K562 (cell line): Measurements from ENCODE around the gene HUNK. TPM values are rescaled to one million over a fixed set of nuclear protein-coding genes. Genes with fewer than 3 reads are reported as not detected.
A peak's percentile ranks its signal among the peaks of the same experiment; 100 is the strongest.

Experiments used
- BCOR ChIP-seq: fragments of 450-650 bp; IDR thresholded peaks from 2 replicates; pipeline ENCODE4 v1.6.1; 2016
- ESRRA ChIP-seq: fragments of 450-650 bp; IDR thresholded peaks from 2 replicates; pipeline ENCODE4 v1.6.1; 2014; ENCODE audit warnings: low read depth, mild to moderate bottlenecking, moderate library complexity, borderline replicate concordance
- ETV5 ChIP-seq: sonication (generic); formaldehyde crosslinking; IDR thresholded peaks from 2 replicates; pipeline ENCODE4 v1.4.0; 2020; ENCODE audit warnings: low read depth, mild to moderate bottlenecking, missing genetic modification reagents
- GATAD2B ChIP-seq: fragments of 450-650 bp; IDR thresholded peaks from 2 replicates; pipeline ENCODE4 v1.6.1; 2017; ENCODE audit warnings: mild to moderate bottlenecking, borderline replicate concordance
- HDAC1 ChIP-seq, 2 experiments: fragments of 450-650 bp; IDR thresholded peaks; 2 replicates each; pipeline ENCODE4 v1.6.1; 2016 to 2017; ENCODE audit warnings: inconsistent platforms in 1 of 2, mild to moderate bottlenecking in 1 of 2, moderate library complexity in 1 of 2
- KDM2B ChIP-seq: fragments of 250-450 bp; sonication (Bioruptor Pico); IDR thresholded peaks from 2 replicates; pipeline ENCODE4 v1.8.0; 2021; ENCODE audit warnings: mild to moderate bottlenecking, moderate library complexity
- KHSRP ChIP-seq: fragments of 450-650 bp; IDR thresholded peaks from 2 replicates; pipeline ENCODE4 v1.6.1; 2017
- MYC ChIP-seq, 2 experiments: fragments of 250-450 bp in 1 of 2; sonication (Bioruptor Pico) in 1 of 2; IDR thresholded peaks; 2 replicates each; pipeline versions ENCODE4 v1.5.1 to v1.6.1; 2012 to 2021; ENCODE audit warnings: low read depth in 2 of 2, borderline replicate concordance in 1 of 2, improper control_type of control experiment in 1 of 2, low read length in 1 of 2, mild to moderate bottlenecking in 1 of 2, moderate library complexity in 1 of 2
- POLR2AphosphoS2 ChIP-seq: IDR thresholded peaks from 2 replicates; pipeline ENCODE4 v1.6.1; 2012; ENCODE audit warnings: low read length, improper control_type of control experiment
- PTBP1 ChIP-seq: fragments of 200-400 bp; formaldehyde crosslinking; IDR thresholded peaks from 2 replicates; pipeline ENCODE4 v1.6.1; 2017; ENCODE audit warnings: low read depth, low read length
- SMC3 ChIP-seq: conservative IDR thresholded peaks from 2 replicates; pipeline ENCODE4 v1.6.1; 2011; ENCODE audit warnings: low read depth, low read length, improper control_type of control experiment; ENCODE audit not compliant: insufficient read depth
- SNIP1 ChIP-seq: fragments of 450-650 bp; IDR thresholded peaks from 2 replicates; pipeline ENCODE4 v1.7.1; 2017; ENCODE audit warnings: low read depth, mild to moderate bottlenecking
- STAT5B ChIP-seq: fragments of 250-450 bp; sonication (Bioruptor Pico); IDR thresholded peaks from 2 replicates; pipeline ENCODE4 v1.8.0; 2021; ENCODE audit warnings: mild to moderate bottlenecking, inconsistent platforms
- TRIM28 ChIP-seq: fragments of 450-650 bp; IDR thresholded peaks from 2 replicates; pipeline ENCODE4 v1.6.1; 2017
- ZNF830 ChIP-seq: fragments of 250-450 bp; sonication (Bioruptor Pico); IDR thresholded peaks from 2 replicates; pipeline ENCODE4 v1.5.0; 2021; ENCODE audit warnings: mild to moderate bottlenecking
- polyA plus RNA-seq, 8 experiments: library from polyadenylated mRNA; depleted of rRNA in 4 of 8; stranded (reverse) in 5 of 8; unstranded in 3 of 8; fragments of >200 nt; fragmentation: Nextera tagmentation in 2 of 8; fragmentation: Illumina TruSeq in 1 of 8; extraction: Ambion mirVana in 2 of 8; extraction: Trizol in 1 of 8; gene quantifications; 2 replicates each; pipeline versions ENCODE4 v1.2.1 to v1.2.3, GENCODE V29; 2011 to 2014; ENCODE audit warnings: inconsistent platforms in 1 of 8, missing spikeins in 1 of 8
- total RNA-seq, 7 experiments: library from RNA; depleted of rRNA in 6 of 7; stranded (reverse); fragments of >200 nt in 6 of 7; fragmentation: Illumina TruSeq in 2 of 7; extraction: Trizol in 2 of 7; gene quantifications; 2 replicates each; pipeline versions ENCODE4 v1.2.1 to v1.2.3, GENCODE V29; 2011 to 2021; ENCODE audit warnings: low replicate concordance in 1 of 7
- TF ChIP-seq, protein P1 (sequence below): IDR thresholded peaks from 2 replicates; pipeline ENCODE4 v1.6.1; 2011; ENCODE audit warnings: borderline replicate concordance, low read depth, mild to moderate bottlenecking, moderate library complexity, low read length; ENCODE audit not compliant: insufficient read depth, poor library complexity, severe bottlenecking
- TF ChIP-seq, protein P2 (sequence below): fragments of 450-650 bp; IDR thresholded peaks from 2 replicates; pipeline ENCODE4 v1.6.1; 2016; ENCODE audit warnings: mild to moderate bottlenecking

HUNK gene
- total and polyA plus RNA-seq, 9 of the 15 experiments (the other 6 are each of a cell fraction or from before 2014, with no cell fraction given), result not detected

DNA sequence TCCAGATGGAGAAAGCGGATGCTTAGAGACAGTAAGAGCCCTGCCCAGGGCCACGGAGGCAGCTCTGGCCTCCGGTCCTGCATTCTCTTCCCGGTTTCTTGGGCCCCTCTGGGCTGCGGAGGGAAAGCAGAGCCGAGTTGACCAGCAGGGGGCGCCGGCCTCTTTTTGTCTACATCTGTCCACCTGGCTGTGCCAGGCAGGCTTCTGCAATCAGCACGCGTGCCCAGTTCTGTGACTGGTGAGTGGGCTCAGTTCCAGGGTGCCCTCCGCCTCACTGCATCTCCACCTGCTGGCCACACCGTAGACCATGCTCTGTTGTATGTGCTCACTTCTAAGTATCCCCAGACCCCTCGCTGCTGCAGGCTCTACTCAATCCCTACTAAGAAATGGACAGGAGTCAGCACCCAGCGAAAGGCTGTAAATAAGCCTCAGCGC, 6.7 kb upstream of the HUNK start (continued):
- TF ChIP-seq TRIM28 (no peak), SNIP1 (no peak), POLR2AphosphoS2 (no peak), ESRRA (no peak), KHSRP (no peak), GATAD2B (no peak), STAT5B (CRISPR knock-in tag) (no peak), MYC (IDR thresholded peaks at IDR 0.05; ENCODE audit: low read depth, low read length) (peak; percentile 40; the same call in 1 of the 2 replicates), MYC (CRISPR knock-in tag; IDR thresholded peaks at IDR 0.05; ENCODE audit: borderline replicate concordance, low read depth) (no peak), ETV5 (CRISPR knock-in tag) (no peak), HDAC1 (IDR thresholded peaks at IDR 0.05) (no peak), ZNF830 (CRISPR knock-in tag) (no peak), PTBP1 (no peak), SMC3 (peak; percentile 74), KDM2B (CRISPR knock-in tag) (no peak), BCOR (no peak)
- TF ChIP-seq, protein P1, sequence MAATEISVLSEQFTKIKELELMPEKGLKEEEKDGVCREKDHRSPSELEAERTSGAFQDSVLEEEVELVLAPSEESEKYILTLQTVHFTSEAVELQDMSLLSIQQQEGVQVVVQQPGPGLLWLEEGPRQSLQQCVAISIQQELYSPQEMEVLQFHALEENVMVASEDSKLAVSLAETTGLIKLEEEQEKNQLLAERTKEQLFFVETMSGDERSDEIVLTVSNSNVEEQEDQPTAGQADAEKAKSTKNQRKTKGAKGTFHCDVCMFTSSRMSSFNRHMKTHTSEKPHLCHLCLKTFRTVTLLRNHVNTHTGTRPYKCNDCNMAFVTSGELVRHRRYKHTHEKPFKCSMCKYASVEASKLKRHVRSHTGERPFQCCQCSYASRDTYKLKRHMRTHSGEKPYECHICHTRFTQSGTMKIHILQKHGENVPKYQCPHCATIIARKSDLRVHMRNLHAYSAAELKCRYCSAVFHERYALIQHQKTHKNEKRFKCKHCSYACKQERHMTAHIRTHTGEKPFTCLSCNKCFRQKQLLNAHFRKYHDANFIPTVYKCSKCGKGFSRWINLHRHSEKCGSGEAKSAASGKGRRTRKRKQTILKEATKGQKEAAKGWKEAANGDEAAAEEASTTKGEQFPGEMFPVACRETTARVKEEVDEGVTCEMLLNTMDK, result peak; percentile 63
- TF ChIP-seq, protein P2, sequence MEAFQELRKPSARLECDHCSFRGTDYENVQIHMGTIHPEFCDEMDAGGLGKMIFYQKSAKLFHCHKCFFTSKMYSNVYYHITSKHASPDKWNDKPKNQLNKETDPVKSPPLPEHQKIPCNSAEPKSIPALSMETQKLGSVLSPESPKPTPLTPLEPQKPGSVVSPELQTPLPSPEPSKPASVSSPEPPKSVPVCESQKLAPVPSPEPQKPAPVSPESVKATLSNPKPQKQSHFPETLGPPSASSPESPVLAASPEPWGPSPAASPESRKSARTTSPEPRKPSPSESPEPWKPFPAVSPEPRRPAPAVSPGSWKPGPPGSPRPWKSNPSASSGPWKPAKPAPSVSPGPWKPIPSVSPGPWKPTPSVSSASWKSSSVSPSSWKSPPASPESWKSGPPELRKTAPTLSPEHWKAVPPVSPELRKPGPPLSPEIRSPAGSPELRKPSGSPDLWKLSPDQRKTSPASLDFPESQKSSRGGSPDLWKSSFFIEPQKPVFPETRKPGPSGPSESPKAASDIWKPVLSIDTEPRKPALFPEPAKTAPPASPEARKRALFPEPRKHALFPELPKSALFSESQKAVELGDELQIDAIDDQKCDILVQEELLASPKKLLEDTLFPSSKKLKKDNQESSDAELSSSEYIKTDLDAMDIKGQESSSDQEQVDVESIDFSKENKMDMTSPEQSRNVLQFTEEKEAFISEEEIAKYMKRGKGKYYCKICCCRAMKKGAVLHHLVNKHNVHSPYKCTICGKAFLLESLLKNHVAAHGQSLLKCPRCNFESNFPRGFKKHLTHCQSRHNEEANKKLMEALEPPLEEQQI, result no peak
